ENCODE data around the gene HID1.

DNA sequence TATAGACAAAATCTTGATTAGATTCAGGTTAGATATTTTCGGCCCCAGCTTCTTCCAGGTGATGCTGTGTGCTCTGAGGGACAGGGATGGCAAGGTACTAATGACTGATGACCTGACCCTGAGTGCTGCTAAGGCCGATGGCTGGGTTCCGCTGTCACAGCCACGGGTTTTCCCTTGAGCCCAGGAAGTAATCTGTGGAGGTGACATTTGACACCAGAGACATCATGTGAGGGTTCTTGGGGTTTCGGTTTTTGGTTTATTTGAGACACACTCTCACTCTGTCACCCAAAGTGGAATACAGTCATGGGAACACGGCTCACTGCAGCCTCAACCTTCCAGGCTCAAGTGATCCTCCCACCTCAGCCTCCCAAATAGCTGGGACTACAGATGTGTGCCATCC lies 27.0 kb downstream of the HID1 start:
- TF ChIP-seq, protein P1, sequence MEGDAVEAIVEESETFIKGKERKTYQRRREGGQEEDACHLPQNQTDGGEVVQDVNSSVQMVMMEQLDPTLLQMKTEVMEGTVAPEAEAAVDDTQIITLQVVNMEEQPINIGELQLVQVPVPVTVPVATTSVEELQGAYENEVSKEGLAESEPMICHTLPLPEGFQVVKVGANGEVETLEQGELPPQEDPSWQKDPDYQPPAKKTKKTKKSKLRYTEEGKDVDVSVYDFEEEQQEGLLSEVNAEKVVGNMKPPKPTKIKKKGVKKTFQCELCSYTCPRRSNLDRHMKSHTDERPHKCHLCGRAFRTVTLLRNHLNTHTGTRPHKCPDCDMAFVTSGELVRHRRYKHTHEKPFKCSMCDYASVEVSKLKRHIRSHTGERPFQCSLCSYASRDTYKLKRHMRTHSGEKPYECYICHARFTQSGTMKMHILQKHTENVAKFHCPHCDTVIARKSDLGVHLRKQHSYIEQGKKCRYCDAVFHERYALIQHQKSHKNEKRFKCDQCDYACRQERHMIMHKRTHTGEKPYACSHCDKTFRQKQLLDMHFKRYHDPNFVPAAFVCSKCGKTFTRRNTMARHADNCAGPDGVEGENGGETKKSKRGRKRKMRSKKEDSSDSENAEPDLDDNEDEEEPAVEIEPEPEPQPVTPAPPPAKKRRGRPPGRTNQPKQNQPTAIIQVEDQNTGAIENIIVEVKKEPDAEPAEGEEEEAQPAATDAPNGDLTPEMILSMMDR (IDR thresholded peaks at IDR 0.05 in 4 of 5, conservative IDR thresholded peaks at IDR 0.05 in 1 of 5) = no peak
- no peak for TF ChIP-seq POLR2A (IDR thresholded peaks at IDR 0.05)
